Measurements from ENCODE around the gene NTN1.
"Not testable (repeated sequence)": the region's sequence is repeated elsewhere in the genome, so short reads cannot be mapped to it uniquely, and the experiment has no call there.

Gene NTN1

DNA sequence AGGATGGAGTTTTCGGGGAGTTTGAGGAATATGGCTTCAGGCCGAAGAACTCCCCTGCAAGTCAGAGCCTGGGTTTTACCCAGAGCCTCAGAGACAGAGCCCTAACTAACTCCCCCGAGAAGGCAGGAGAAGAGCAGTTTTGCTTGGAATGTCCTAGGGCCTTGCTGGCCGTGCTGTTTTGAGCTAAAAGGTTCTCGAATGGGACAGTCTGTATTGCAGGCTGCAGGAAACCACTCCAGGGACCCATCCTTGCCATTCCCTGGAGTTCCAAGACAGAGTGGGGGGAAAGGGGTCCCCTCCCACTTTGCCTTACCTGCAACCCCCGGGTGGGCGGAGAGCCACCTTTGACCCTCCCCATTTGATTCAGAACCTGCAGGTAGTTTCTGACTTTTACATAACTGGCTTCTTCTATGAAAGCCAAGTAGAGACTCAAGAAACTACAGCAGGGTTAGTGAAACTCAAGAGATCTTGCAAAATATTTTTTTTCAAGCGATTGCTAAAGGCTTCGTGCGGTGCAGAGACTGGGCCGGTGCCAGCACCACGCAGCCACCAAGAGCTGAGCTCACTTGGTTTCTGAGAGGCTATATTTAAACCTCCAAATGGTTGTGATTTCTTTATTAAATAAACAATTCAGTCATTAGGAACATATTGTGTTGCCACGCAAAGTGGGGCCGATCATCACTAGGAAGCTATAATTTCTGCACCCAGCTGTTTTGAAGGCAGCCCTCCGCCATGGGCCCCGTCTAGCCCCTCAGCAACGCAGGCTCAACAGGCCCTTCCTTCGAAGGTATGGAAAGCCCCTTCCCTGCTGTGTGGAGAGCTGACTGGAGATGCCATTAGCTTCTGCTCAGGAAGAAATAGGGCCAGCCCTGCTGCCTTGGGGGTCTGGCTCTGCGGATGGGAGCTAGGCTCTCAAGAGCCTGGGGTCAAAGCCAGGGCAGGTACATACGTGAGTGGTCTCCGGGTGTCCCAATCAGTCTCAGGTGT lies 223.0 kb downstream of the NTN1 start:
- no peak for DNase-seq (ENCODE audit: low spot score)

DNA sequence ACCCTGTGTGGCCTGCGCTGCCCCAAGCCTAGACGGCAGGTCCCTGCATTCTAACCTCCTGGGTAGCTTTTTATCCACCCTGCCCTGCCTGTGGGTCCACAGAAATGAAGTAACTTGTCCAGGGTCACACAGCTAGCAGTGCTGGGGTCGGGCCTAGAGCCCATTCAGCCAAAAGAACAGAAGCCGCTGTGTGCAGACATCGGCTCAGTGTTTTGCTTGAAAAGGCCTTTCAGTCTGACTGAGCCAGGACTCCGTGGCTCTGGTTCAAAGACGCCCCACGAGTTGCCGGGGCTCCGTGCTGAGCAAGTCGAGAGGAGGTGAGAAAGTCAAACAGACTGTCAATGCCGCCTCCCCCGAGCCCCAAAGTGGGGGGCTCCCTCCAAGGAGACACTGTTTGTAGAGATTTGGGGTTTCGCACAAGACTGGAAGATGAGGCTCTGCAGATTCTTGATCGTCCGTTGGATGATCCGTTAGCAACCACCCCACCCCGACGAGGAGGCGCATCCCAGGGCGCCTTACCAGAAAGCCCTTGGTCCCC lies 226.2 kb downstream of the NTN1 start:
- no peak for DNase-seq (ENCODE audit: low spot score)

GRCh38 chr17:9249245-9249953 lies 228.1 kb downstream of the NTN1 start:
- DNase-seq (ENCODE audit: low spot score), result no peak

DNA sequence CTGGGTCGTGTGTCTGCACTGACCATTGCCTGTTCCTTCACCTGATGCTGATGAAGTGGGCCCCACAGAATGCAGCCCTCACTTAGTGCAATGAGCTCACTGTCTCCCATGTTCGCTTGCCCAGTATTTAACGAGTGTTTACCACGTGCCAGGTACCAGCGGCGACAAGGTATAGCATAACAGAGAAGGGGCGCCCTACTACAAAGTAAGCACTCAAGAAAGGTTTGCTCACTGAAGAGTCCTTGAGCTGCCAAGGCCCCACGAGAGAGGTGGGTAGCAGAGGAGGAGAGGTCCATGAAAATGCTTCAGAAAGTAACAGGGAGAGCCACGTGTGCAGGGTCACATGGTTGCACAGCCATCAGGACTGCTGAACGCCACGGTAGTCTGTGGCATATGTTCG lies 230.0 kb downstream of the NTN1 start:
- no peak for DNase-seq (ENCODE audit: low spot score)

DNA sequence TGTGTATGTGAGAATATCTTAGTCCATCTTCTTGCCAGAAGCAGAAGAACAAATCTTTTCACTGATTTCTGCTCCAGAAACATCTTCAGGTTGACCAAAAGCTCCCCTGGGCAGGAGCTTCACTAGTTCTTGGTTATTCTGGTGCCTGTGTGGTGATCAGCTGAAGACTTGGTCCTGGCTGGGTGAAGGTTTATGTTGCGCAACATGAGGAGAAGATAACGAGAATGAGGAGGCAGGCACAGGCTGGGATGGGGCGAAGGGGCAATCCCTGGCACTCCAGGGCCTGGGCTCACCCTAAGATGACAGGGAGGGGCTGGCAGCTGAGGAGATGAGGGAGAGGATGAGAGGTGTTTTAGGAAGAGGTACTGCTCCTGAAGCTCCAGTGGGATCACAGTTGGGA lies 232.0 kb downstream of the NTN1 start:
- DNase-seq (ENCODE audit: low spot score), result no peak

DNA sequence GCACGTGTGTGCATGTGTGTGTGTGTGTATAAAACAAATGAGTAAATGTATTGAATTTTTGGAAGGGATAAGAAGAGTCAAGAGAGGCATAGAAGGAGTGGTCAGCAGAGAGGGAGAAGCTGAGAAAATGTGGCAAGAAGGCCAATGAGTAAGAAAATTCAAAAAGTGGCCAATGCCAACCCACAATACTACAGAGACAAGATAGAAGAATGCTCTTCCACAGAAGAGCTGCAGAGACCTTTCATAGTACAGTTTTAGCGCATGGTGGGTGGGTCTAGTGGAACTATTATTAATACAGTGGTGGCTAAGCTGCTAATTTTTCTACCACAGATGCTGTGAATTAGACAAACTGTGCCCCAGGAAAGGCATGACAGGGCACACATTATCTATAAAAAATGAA lies 233.5 kb downstream of the NTN1 start:
- DNase-seq (ENCODE audit: low spot score), result no peak

GRCh38 chr17:9255833-9256232 lies 234.5 kb downstream of the NTN1 start:
- DNase-seq (ENCODE audit: low spot score), result no peak

- no peak for DNase-seq (ENCODE audit: low spot score)
Observed at GRCh38 chr17:9256361-9256750, 235.0 kb downstream of the NTN1 start.

DNA sequence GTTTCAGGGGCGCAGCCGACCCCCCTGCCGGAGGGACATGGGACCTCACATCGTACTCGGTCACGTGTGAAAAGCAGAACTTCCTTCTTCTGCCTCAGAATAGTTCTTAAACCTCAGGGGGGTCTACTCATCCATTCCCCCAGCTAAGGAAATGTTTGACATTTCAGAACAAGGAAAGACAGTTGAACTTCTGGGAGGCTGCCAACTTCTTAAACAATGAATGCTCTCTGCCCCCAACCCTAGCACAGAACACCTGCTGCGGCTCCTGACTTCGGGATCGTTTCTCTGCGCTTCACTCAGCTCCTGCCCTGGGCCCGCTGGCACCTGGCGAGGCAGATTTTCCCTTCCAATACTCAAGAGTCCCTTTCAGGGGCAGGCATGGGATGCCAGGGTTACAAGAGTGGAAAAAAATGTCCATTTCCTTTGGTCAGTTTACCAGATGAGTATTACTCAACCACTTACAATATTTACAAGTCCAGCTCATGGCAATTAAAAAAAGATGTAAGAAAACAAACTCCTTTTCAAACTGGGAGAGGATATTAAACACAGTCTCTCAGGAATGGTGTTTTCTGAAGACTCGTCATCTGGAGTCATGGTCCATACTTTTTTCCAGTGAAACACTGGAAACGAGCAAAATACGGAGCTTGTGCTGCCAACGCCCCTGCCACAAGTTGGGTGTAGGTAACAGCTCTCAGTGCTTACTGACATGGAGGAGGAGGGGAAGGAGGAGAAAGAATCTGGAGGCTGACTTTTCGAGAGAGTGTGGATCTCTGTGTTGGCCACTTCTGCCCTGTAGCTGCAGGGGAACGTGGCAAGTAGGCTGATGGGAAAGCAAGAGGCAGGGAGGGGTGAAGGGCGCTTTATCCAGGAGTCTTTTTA lies 235.7 kb downstream of the NTN1 start:
- DNase-seq (ENCODE audit: low spot score), result no peak

GRCh38 chr17:9257630-9257965 lies 236.3 kb downstream of the NTN1 start:
- not testable (repeated sequence) for DNase-seq (ENCODE audit: low spot score)

GRCh38 chr17:9258115-9259015 lies 237.1 kb downstream of the NTN1 start:
- DNase-seq (ENCODE audit: low spot score), result no peak

DNA sequence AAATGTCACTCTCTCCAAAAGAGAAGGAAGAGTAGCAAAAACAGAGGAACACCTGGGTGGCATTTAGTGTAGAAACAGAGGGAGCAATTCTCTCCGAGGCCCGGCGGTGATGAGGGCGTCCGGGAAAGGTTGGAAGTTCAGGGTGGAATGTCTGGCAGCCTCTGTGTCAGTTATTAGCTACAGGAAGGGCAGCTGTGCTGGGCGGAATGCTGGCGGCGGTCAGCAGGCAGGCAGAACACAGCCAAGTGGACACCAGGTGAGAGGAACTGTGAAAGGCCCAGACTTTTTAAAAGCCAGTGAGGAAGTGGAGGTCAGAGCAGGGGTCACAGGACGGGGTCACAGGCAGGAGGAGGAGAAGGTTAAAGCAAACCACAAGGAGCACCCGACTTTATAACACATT lies 238.1 kb downstream of the NTN1 start:
- DNase-seq (ENCODE audit: low spot score), result no peak

DNA sequence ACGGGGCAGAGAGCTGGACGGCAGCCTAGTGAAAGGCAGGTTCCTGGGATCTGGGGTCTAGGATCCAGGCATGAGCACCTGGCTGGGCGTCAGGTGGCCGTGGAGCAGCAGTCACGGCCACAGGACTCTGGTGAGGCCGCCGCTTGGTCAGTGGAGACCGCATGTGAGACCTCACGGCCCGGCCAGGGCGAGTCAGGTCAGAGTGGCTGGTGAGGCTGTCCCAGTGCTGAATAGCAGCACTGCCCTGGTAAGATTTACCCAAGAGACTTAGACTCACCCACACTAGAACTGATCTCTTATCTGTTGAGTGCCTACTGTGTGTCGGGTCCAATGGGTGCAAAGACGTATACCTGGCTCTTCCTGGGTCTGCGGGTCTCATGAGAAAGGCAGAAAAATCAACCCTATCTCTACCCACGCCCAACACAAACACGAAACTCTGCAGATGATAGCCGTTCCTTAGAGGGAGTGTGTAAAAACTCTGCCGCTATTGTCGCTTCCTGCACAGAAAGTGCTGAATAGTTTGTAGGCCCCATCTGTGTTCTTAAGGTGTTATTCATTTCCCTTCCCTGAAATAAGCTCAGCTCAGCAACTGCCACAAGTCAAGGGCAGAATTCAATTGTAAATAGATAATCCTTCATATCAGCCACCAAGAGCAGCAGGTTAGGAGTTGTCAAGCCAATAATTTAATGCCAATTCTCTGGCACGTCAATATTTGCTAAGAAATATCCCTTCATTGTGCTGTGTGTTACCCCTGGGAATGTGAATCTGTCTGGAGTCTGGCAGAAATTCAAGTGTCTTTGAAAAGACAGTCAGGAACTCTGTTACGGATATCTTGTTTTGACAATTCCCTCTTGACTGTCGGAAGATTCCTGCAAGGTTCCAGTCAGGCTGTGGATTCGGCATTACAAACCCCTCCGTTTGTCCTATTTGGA lies 240.0 kb downstream of the NTN1 start:
- no peak for DNase-seq (ENCODE audit: low spot score)

DNA sequence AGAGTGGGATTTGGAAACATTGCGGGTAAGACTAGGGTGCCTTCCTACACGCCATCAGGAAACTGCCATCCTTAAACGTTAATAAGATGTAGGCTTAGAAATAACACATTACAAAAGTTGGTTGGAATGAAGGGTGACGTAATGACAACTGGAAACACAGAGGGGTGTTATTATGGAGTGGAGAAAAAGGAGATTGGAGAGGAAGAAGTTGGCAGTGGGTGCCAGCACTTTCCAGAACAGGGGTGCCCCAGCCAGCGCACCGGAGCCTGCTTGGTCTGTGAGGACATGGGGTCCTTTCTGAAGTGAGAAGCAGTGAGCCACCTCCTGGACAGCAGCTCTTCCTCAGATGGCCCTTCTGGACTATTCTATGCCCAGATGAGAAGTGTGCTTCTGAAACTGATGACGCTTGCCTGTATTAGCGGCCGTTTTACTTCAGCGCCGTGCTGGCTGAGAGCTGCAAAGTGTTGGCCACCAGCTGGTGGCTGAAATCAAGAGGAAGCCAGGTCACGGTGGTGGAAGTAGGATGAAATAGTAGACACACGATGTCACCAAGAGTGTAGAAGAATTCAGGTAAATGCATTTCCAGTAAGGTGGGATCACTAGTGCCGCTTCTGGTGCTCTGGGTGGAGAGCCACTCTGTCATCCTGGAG lies 244.8 kb downstream of the NTN1 start:
- no peak for DNase-seq (ENCODE audit: low spot score)

GRCh38 chr17:9266697-9267117 lies 245.4 kb downstream of the NTN1 start:
- no peak for DNase-seq (ENCODE audit: low spot score)

- no peak for DNase-seq (ENCODE audit: low spot score)
Observed at GRCh38 chr17:9268546-9268945, 247.2 kb downstream of the NTN1 start.

- no peak for DNase-seq (ENCODE audit: low spot score)
Observed at GRCh38 chr17:9269350-9270035, 248.2 kb downstream of the NTN1 start.

GRCh38 chr17:9270921-9271320 lies 249.6 kb downstream of the NTN1 start:
- no peak for DNase-seq (ENCODE audit: low spot score)
